Posterior cingulate gyrus (tissue), 11 donors: ENCODE data around the gene ANO3.
A peak's percentile ranks its signal among the peaks of the same experiment; 100 is the strongest.
"Not testable (repeated sequence)": the region's sequence is repeated elsewhere in the genome, so short reads cannot be mapped to it uniquely, and the experiment has no call there.

Source experiments
- DNase-seq, 10 donors: peaks; one replicate each; pipeline versions ENCODE4 v3.0.0 to v3.0.0-alpha.2; 2020 to 2021; ENCODE audit warnings: mixed read lengths in 3 of 10
- intact Hi-C: fragments of 100-400 bp; cut with DNase I; formaldehyde crosslinking; loops from one replicate; pipeline ENCODE4 v1.15.1; 2023

The ANO3 gene

DNA sequence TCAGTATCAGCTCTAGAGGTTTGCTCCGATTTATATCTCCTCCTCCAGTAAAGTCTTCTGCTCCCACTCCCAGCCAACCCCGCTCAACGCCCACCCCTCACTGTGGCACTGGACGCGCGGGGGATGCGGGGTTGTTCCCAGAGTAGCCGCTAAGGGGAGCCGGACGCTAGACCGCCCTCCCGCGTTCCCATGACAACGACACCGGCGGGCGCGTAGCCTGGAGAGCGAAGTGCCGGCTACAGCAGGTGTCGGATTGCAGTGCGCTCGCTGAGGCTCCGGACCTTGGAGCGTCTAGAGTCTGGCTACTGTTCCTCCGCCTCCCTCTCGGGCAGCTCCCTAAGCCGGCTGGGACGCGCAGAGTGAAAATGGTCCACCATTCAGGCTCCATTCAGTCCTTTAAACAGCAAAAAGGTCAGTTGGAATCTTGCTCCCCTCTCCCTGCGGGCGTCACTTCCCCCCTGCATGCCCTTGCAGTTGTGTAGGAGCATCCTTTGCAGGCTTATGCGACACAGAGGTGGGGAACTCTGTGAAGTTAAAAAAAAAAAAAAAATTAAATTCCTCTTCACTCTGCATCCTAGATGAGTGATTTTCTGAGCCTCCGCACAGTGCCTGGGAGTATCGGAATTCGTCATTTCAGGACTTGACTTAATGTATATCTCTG is at the start of gene ANO3:
Gene ANO3 (plus strand): TSS at position 220 of the 661 bp plus-strand sequence. CDS start 146 bp downstream, at position 366.
- DNase-seq: peak; percentile 46 to 96 (median 76)
- intact Hi-C loops: no loop called here

DNA sequence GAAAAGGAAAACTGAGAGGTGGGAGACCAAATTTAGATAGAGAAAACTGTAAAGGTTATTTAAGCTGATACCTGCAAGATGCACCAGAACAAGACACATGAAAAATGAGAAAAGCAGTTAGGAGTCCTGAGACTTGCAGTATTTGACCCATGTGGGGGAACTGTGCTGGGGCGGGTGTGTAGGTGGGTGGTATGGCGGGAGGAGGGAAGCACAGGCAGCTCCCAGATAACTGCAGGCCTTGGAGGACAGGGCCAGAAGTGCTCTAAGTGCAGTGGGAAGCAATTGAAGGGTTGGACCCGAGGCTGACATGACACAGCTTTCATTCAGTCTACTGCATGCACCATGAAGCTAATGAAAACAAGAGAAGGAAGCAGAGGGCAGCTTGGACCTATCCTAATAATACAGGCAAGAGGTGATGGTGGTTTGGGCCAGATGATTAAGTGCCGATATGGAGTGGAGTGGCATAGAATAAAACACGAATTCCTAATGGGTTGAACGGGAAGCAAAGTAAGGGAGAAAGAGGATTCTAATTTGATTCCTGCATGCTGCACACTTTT is 48.0 kb upstream of the ANO3 start:
- intact Hi-C loops: no loop called here
- peak in 1 of 10 donors; percentile 59 for DNase-seq

DNA sequence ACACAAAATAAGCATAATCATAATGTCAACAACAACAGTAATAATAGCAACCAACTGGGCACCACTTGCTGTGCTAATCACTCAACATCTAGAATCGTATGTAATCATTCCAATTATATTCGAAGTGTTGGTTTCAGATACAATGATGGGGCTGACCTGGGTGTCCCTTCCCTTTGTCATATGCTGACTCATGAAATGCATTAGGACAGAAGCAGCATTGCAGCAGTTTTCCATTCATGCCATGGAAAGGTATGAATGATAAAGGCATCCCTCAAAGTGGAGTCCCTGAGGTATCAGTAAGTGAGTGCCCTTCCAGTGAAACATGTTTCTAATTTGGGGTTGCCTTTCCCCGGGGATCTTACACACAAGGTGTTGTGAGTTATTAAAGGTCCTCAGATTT is 46.3 kb upstream of the ANO3 start:
- intact Hi-C loops: no loop called here
- DNase-seq: no peak

DNA sequence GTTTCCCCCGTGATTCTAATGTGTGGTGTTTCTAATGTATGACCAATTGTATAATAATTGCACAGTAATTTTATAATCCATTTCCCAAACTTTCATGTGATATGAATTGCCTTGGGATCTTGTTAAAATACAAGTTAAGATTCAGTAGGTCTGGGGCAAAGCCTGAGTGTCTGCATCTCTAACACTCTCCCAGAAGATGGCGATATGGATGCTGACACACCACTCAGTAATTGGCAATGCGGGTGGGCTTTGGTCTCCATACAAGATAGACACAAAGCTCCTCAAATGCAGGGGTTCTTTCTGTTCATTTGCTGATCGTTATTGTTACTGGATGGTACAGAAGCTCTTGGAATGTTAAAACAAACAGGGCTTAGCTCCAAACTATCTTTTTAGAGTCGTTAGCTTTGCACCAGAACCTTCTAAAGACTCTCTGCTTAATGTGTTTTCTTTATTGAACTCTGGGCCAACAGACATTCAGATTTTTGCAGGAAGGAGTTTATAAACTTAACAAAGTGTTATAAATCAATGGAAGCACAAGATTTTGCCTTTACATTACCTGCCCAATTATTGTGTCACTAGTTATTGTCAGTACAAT is 45.4 kb upstream of the ANO3 start:
- intact Hi-C loops: no loop called here
- DNase-seq: peak in 1 of 10 donors; percentile 53

DNA sequence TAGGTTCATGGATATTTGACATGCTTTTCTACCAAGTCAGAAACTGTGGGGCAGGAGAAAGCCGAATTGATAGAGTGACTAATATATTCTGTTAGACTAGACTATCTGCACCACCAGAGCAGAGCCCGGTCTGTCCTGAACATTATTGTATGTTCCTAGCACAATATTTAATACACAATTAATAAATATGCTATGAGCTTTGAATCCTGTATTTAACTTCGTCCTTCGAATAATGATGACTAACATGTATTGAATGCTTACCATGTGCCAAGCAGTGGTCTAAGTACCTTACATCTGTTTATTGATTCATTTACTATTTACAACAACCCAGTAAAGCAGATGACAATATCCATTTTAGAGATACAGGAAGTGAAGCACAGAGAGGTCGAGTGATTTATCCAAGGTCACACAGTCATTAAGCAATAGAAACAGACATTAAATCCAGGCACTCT is 44.8 kb upstream of the ANO3 start:
- intact Hi-C loops: no loop called here
- DNase-seq: no peak

DNA sequence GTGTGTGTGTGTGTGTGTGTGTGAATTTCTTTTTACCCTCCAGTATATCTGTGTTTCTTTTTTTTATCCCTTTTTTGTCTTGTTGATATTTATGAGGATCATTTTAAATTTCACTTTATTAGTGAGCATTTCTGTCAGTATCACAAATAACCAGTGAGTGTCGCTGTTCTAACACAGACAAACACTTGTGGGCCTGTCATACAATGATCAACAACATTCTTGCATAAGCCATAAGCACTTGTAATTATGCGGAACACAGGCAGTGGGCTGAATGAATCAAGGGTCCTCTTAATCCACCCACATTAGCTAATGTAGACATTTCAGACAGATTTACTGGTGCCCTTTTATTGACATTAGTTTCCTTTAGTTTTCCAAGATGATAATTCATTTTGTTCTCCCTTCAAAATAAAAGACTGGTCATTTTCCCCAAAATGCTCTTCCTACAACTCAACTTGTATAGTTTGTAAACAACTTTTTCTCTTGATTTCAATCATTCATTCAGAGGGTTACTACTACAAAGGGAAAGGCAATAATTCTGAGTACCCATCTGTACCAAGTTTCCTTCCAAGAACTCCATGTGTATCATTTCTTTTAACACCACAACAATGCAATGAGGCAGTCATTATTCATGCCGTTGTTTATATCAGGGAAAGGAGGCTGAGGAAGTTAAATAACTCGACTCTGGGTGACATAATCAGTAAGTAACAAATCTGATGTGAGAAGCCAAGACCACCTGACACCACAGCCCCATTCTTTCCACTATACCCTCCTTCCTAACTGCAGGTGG is 34.5 kb upstream of the ANO3 start:
- DNase-seq: no peak
- intact Hi-C loops: loop anchor here (5.0 kb wide), 4 partner anchors 255 to 860 kb away; no protein-coding TSS in a partner anchor

DNA sequence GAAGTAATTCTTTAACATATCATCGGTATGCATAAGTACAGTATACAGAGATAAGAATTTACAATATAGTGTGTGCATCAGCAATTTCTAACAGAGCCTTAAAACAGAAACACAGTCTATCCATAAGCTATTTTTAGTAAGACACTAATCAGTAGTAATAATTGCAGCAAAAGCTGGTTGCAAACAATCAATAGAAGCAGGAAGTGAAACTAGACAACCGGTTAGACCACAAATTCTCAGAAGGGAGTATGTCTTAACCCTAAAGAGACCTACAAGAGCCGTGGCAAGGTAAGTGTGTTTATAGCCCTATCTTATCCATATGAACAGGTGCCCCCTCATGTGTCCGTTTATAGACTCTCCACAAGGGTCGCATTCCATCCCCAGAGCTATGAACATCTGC is 15.6 kb upstream of the ANO3 start:
- DNase-seq, intact Hi-C loops: not testable (repeated sequence)

DNA sequence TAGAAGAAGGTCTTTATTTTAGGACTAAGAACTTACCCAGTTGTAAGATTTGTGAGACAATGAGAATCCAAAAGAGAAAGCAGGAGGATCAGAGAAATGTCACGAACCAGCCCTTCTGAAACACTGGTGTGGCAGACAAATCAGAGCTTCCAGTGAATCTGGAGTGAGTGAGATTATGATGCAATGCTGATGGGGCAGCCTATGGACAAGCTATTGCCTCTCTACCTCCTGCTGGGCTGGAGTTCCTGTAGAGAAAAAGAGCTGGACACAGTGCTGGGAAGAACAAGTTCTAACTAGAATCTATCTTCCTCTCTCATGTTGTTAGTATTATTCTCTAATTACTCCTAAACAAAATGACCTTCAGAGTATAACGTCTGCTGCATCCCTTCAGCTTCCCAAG is 12.0 kb upstream of the ANO3 start:
- intact Hi-C loops: no loop called here

DNA sequence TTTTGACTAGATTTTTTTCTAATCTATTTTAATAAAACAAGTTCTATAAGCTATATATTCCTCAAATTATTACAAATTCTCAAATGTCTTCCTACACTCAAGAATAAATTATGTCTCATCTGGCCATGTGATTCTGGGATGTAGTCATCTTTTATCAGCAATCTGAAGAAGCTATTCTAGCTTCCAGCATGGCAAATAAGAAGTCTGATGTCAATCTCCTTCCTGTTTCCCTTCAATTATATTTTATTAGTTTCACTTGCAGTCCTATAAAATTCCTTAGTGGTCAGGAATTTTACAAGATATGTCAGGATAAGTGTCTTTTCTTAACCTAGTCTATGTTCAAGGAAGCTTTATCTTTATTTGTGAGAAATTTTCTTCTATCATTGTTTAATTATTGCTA is 10.4 kb upstream of the ANO3 start:
- no peak for DNase-seq
- intact Hi-C loops: no loop called here

More for the DNA sequence above, 12.0 kb upstream of the ANO3 start:
- no peak for DNase-seq

DNA sequence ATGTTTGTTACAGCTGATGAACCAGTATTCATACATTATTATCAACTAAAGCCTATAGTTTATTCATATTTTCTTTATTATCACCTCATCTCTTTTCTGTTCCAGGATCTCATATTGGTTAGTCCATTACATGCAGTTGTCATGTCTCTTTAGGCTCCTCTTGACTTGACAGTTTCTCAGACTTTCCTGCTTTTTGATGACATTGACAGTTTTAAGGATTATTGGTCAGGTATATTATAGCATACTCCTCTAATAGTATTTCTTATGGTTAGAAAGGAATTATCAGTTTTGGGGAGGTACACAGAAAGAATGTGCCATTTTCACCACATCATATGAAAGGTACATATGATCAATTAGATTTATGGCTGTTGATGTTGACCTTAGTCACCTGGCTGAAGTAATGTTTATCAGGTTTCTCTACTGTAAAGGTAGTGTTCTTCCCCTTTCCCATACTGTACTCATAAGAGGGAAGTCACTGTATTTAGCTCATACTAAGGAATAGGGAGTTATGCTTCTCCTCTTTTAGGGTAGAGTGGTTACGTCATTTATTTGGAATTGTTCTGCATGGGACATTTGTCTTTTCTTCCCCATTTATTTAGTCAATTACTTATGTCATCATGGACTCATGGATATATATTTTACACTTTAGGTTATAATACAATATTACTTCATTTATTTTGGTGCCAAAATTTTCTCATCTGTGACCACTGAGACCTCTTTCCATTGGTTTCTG is 9.4 kb upstream of the ANO3 start:
- no peak for DNase-seq
- intact Hi-C loops: no loop called here

DNA sequence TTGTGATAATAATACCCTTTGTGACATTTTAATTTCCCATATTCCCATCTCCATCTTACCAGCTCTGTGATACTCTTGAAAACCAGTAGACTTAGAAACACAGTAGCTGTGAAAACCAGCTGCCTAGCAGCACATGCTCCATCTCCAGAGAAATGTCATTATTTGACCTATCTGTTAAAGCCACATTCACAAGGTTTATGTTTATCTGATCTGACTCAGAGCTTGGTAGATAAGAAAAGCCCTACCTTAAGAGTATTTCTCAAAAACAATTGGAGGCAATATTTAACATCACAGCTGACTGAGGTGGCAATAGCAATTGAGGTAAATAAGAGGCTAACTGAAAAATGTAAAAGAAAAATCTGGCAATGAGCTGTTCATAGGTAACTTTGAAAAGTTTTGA is 8.1 kb upstream of the ANO3 start:
- intact Hi-C loops: no loop called here
- DNase-seq: no peak

DNA sequence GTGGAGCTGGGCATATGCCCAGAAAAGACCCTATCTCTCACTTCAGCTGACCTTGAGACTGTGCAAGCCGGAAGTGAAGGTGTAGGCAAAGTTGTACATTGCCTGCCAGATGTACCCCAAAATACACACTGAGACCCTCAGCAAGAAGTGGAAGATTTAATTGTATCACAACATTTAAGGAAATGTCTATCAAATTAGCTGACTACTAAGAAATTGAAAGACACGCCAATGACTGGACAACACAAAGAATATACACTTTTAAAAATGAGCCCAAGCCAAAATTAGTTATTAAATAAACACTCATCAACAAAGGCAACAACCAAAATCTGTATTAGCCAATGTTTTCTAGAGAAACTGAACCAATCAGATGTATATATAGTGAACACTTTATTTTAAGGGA is 7.7 kb upstream of the ANO3 start:
- intact Hi-C loops: no loop called here

DNA sequence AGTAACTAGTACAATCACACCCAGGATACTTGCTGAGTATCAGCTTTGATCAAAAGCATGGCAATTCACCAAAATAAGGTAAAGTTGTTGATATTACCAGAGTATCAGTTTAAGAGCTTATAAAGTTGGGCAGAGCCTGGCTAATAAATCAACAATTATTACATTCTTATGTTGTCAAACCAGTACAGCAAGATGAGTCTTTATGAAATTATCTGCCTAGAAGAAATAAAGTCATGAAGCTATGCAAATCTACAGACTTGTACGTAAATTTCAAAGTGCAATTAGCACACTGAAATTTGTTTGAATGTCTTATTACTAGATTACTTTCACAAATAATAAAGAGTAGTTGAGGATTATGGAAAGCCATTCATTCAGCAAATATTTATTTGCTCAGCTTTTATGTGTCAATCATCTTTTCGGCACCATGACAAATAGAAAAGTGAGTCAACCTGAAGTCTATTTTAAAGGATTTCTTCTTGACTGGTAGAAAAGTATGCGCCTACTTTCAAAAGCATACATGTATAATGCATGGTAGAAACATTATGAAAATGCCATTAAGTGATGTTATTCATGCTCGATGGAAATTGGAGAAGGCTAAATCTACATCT is 5.0 kb upstream of the ANO3 start:
- intact Hi-C loops: no loop called here

More for the DNA sequence above, 7.7 kb upstream of the ANO3 start:
- DNase-seq: no peak

DNA sequence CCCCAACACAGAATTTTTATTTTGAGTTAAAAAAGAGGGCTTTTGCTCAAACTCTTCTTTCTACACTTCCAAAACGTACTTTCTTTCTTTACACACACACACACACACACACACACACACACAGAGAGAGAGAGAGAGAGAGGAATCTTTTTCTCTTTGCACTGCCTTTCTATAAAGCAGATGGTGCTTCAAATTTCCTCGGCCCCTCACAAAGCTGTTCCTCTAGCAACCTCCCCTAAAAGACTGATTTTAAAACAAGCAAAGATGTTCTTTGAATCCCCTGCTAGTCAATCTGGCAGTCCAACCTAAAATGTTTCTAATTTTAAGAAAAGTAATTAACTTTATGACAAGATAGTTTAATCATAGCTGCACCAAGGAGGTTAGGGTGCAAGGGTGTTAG is 2.7 kb upstream of the ANO3 start:
- DNase-seq: no peak
- intact Hi-C loops: no loop called here

More for the DNA sequence above, 5.0 kb upstream of the ANO3 start:
- no peak for DNase-seq

DNA sequence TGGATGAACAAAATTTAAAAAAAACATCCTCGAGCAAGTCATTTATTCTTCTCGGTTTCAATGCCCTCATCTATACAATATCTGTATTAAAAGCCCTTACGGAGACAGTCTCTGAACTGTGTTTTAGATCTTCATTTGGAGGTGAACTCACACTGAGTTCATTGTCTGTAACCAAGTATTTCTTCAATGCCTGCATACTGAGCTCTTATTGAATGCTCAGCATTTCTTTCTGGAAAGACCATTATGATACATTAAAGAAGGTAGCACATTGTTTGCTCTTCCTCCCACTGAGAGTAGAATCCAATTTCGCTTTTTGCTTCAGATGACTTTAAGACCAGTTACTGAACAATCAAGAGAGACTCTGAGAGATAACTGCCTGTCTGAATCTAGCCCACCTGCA is 1.7 kb upstream of the ANO3 start:
- no peak for DNase-seq
- intact Hi-C loops: no loop called here

DNA sequence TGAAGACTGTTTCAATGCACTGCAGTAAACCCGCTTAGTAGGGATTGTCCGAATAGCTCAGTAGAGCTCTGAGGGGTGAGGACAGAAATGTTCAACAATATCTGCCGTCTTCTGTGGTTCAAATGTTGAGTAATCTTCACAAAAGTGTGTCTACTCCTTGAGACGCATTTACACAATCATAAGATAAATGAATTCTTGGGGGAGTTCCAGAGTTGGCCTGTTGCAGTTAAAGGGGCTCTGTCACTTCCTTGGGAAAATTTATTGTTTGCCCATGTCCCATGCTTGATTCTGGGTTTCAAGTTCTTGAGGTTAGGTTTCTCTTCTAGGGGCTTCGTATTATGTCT is 614 bp downstream of the ANO3 start:
- intact Hi-C loops: no loop called here

DNA sequence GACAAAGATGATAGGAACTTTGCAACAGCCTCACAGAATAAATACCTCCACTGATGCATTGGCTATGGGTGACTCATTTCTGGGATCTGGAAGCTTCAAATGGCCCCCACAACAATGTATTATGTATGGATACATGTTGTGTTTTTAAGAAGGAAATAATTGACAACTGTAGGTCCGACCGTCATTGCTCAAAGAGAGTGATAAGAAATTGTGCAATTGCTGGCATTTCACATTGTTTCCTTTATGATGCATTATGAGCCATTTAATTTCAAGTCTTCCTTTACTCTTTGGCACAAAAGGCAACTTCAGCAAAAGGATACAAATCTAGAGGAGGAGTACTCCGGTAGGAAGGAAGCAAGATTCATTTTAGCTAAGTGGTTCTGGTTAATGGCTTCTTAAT is 2.0 kb downstream of the ANO3 start:
- DNase-seq: no peak
- intact Hi-C loops: no loop called here

More for the DNA sequence above, 614 bp downstream of the ANO3 start:
- no peak for DNase-seq

DNA sequence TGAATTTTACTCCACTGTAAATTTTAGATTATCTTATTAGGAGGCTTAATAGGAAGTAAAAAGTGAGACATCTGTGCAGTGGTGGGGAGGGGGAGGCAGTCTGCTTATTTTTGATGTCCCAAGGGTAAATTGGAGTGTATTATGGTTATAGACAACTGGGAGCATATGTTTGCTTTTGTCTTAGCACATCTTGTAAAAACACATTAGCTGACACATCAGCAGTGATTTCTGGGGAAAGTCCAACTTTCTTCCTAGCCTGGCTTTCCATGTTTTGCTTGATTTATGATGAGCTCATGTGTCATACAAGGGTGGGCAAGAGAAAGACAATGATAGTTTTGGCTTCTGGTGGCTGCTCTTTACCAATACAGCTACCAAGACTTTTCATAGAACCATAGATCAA is 4.0 kb downstream of the ANO3 start:
- intact Hi-C loops: no loop called here
- DNase-seq: no peak

DNA sequence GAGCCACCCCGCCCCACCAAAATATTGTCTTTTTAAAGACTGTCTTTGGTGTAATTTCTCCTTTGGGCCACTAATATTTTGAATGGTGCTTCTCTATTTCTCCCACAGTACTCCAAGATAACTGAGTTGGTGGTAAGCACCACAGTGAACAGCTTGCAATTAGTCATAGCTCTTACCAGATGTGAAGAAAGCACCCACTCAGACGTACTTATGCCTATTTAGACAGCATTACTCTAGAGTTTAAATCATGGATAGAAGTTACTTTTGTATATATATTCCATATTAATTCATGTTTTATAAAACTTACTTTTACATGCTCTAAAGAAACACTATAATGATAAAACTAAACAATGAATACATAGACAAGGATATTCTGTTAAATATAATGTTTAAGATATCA is 12.7 kb downstream of the ANO3 start:
- intact Hi-C loops: no loop called here
- no peak for DNase-seq

DNA sequence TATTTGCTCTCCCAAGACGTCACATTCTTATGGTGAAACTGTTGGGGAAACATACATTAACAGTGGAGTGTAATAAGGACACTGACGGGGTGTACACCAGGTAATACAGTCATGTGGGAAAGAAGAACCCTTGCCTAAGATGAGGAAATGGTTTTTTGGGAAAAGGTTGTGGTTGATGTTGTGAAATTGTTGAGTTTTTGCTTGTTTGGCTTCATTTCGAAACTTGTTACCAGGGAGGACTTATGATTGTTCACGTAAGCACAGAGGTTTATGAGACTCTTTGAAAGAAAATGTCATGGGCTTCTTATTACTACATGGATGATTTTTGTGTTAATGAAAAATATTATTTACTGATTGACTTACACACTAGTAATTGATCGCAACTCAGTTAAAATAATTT is 16.8 kb downstream of the ANO3 start:
- intact Hi-C loops: no loop called here
- DNase-seq: no peak
